PC-9 (cell line): ENCODE measurements around the gene FILIP1.

Source experiments
- EZH2 ChIP-seq: fragments of 200-600 bp; sonication (generic); IDR thresholded peaks from 2 replicates; pipeline ENCODE4 v1.8.0; 2017; ENCODE audit warnings: antibody characterized with exemption, low read depth
- TF ChIP-seq, protein P1 (sequence below): fragments of 200-600 bp; sonication (generic); conservative IDR thresholded peaks from 2 replicates; pipeline ENCODE4 v1.6.1; 2017; ENCODE audit warnings: mixed run types, antibody characterized with exemption, mild to moderate bottlenecking, moderate library complexity

DNA sequence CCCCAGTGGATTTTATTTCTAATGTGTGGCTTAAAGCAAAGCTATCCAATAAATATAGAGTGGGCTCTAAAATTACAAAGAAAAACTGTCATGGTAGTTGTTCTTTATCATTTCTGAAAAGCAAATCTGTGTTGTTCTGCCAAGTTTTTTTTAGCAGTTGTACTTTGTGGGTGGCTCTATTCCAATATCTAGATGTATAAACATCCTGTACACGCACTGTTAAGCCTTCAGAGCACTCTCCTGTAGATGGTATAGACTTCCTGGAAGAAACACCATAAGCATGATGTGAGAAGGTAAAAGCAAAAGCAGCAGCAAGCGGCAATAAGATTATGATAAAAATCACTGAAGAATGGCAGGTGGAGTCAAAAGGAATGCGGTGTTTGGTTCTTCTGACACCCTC is 187.5 kb downstream of the FILIP1 start:
- TF ChIP-seq, protein P1, sequence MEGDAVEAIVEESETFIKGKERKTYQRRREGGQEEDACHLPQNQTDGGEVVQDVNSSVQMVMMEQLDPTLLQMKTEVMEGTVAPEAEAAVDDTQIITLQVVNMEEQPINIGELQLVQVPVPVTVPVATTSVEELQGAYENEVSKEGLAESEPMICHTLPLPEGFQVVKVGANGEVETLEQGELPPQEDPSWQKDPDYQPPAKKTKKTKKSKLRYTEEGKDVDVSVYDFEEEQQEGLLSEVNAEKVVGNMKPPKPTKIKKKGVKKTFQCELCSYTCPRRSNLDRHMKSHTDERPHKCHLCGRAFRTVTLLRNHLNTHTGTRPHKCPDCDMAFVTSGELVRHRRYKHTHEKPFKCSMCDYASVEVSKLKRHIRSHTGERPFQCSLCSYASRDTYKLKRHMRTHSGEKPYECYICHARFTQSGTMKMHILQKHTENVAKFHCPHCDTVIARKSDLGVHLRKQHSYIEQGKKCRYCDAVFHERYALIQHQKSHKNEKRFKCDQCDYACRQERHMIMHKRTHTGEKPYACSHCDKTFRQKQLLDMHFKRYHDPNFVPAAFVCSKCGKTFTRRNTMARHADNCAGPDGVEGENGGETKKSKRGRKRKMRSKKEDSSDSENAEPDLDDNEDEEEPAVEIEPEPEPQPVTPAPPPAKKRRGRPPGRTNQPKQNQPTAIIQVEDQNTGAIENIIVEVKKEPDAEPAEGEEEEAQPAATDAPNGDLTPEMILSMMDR, result no peak
- no peak for TF ChIP-seq EZH2
